ENCODE measurements around the gene MLLT10. TPM values are rescaled to one million over a fixed set of nuclear protein-coding genes. Genes with fewer than 3 reads are reported as not detected.

Gene MLLT10
- total RNA-seq, 1 donor from 2014 or later, result 50.9 TPM

DNA sequence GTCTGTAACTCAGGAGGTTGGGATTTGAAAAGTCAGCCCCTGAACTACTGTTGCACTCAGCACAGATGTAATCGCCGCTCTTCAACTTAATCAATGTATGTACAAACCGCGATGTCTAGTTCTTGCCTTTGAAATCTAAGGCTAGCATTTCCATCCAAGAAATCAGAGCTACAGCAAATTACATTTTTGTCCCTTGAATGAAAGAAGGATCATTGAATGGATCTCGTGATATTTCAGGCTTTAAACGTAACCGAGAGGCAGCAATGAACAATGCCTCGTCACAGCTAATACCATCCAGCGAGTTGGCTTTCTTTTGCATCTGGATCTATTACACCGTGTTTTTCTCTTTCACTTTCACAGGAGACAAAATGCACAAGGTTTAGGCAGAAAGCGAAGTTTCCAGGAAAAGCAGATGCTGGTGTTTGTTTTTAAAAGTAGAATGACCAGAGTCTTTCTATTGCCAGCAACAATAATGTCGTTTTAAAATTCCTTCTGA lies 14.0 kb upstream of the MLLT10 start:
- H3K9me3 Mint-ChIP-seq (ENCODE audit: unreplicated experiment), result peaks cover 24% of the 10 kb centered on the region
- H3K4me3 Mint-ChIP-seq (ENCODE audit: unreplicated experiment), result peak overlapping the region; percentile 93
- no peaks in the 10 kb centered on the region for H3K36me3 Mint-ChIP-seq (ENCODE audit: unreplicated experiment)
- TF ChIP-seq, protein P1, sequence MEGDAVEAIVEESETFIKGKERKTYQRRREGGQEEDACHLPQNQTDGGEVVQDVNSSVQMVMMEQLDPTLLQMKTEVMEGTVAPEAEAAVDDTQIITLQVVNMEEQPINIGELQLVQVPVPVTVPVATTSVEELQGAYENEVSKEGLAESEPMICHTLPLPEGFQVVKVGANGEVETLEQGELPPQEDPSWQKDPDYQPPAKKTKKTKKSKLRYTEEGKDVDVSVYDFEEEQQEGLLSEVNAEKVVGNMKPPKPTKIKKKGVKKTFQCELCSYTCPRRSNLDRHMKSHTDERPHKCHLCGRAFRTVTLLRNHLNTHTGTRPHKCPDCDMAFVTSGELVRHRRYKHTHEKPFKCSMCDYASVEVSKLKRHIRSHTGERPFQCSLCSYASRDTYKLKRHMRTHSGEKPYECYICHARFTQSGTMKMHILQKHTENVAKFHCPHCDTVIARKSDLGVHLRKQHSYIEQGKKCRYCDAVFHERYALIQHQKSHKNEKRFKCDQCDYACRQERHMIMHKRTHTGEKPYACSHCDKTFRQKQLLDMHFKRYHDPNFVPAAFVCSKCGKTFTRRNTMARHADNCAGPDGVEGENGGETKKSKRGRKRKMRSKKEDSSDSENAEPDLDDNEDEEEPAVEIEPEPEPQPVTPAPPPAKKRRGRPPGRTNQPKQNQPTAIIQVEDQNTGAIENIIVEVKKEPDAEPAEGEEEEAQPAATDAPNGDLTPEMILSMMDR (IDR thresholded peaks at IDR 0.05; ENCODE audit: partially characterized antibody, unreplicated experiment), result no peak
- no peak overlapping the region for H3K27ac Mint-ChIP-seq (ENCODE audit: unreplicated experiment)
- peaks cover 28% of the 10 kb centered on the region for H3K27me3 Mint-ChIP-seq (ENCODE audit: unreplicated experiment)
- peaks cover 53% of the 10 kb centered on the region for H3K4me1 Mint-ChIP-seq (ENCODE audit: low read depth, unreplicated experiment)
- no peak for DNase-seq

DNA sequence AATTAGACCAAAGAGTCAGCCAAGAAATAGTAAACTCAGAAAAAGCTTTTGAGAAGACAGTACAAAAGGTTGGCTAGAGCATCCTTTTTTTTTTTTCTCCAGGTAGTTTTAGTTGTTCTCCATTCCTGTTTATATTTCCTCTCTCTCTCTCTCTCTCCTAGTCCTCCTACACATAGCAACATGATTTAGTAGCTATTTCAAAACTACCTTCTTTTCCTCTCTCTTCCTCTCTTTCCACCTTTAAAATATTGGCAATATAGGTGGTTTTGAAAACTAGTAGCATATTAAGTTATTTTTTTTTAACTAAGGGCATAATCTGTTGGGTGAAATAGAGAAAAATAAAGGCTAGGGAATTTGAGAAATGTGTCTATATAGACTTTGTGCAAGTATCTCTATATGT lies 13.5 kb upstream of the MLLT10 start:
- Mint-ChIP-seq H3K36me3 (ENCODE audit: unreplicated experiment) (no peaks in the 10 kb centered on the region), H3K9me3 (ENCODE audit: unreplicated experiment) (peaks cover 30% of the 10 kb centered on the region), H3K4me1 (ENCODE audit: low read depth, unreplicated experiment) (peaks cover 54% of the 10 kb centered on the region), H3K4me3 (ENCODE audit: unreplicated experiment) (peak overlapping the region; percentile 35), H3K27me3 (ENCODE audit: unreplicated experiment) (peaks cover 33% of the 10 kb centered on the region), H3K27ac (ENCODE audit: unreplicated experiment) (no peak overlapping the region)
- TF ChIP-seq, protein P1 (IDR thresholded peaks at IDR 0.05; ENCODE audit: partially characterized antibody, unreplicated experiment), result no peak
- DNase-seq, result no peak

DNA sequence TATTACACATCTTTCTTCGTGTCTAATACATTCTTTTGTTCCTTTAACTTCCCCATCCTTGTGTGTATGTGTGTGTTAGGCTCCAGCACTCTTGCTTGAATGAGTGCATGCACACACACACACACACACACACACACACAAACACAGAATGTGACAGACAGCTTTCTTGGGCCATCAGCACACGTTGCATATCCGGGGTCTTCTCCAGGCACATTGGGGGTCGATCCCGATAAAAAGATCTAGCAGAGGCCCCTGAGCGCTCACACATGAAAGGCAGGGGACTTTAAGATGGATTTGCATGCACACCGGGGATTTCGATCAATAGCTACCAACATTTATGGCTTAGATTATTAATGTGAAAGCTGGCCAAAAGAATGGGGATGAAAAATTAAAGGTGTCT lies 13.1 kb upstream of the MLLT10 start:
- DNase-seq, result no peak
- Mint-ChIP-seq H3K27ac (ENCODE audit: unreplicated experiment) (no peak overlapping the region), H3K9me3 (ENCODE audit: unreplicated experiment) (peaks cover 27% of the 10 kb centered on the region), H3K36me3 (ENCODE audit: unreplicated experiment) (no peaks in the 10 kb centered on the region), H3K27me3 (ENCODE audit: unreplicated experiment) (peaks cover 30% of the 10 kb centered on the region), H3K4me3 (ENCODE audit: unreplicated experiment) (no peak overlapping the region), H3K4me1 (ENCODE audit: low read depth, unreplicated experiment) (peaks cover 50% of the 10 kb centered on the region)
- TF ChIP-seq, protein P1 (IDR thresholded peaks at IDR 0.05; ENCODE audit: partially characterized antibody, unreplicated experiment), result no peak

DNA sequence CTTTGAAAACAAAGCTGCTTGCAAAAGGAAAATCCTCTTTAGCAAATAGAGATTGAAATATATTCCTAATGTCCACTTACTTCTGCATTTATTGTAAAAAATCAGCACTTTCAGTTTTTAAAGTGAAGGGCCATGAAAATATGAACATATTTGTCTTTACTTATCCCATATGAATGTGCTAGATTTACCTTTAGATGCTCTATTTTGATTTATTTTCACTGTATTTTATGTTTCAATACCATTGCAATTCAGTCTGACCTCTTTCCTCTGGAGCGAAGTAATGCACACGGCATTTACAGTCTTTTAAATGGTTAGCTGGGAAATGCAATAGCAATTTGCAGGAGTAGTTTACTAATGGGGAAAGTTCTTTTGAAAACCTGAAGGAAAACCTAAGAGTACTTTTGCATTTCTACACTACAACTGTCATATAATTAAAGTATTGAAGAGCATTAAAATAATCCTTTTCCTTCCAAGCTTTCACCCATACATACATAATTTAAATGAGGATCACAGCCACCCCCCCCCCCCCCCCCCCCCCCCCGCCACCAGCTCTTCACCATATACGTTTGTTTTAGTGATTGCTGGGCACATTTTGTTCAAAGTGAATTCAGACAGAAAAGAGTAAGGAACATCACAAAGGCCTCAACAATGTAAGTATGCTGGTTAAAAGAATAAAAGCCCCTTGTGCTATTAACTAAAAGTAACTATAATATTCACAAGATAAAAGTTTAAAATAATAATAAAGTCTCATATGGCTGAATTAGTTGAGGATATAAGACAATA lies 12.1 kb upstream of the MLLT10 start:
- Mint-ChIP-seq H3K4me1 (ENCODE audit: low read depth, unreplicated experiment) (peaks cover 48% of the 10 kb centered on the region), H3K4me3 (ENCODE audit: unreplicated experiment) (no peak overlapping the region), H3K9me3 (ENCODE audit: unreplicated experiment) (peaks cover 29% of the 10 kb centered on the region), H3K27ac (ENCODE audit: unreplicated experiment) (no peak overlapping the region), H3K36me3 (ENCODE audit: unreplicated experiment) (no peaks in the 10 kb centered on the region), H3K27me3 (ENCODE audit: unreplicated experiment) (peaks cover 34% of the 10 kb centered on the region)
- TF ChIP-seq, protein P1 (IDR thresholded peaks at IDR 0.05; ENCODE audit: partially characterized antibody, unreplicated experiment), result no peak
- DNase-seq, result no peak
